A172 (cell line): Measurements from ENCODE around the gene MGMT. TPM values are rescaled to one million over a fixed set of nuclear protein-coding genes. Genes with fewer than 3 reads are reported as not detected.

Experiments
- DNase-seq: peaks from one replicate; pipeline ENCODE4 v3.0.0-alpha.2; 2015; ENCODE audit warnings: low spot score
- total RNA-seq: library from RNA; depleted of rRNA; stranded (reverse); fragments of >200 nt; shearing (Covaris generic); gene quantifications from 2 replicates; pipeline ENCODE4 v1.2.3, GENCODE V29; 2014

Gene MGMT
- total RNA-seq, 1 experiment from 2014 or later: not detected

GRCh38 chr10:129653428-129653827 is 186.4 kb downstream of the MGMT start:
- no peak for DNase-seq

- no peak for DNase-seq
Measured at GRCh38 chr10:129653861-129654260, 186.8 kb downstream of the MGMT start.

- DNase-seq: no peak
Measured at GRCh38 chr10:129654461-129654860, 187.4 kb downstream of the MGMT start.

GRCh38 chr10:129655007-129655678 is 188.1 kb downstream of the MGMT start:
- DNase-seq: no peak

GRCh38 chr10:129655679-129656031 is 188.6 kb downstream of the MGMT start:
- DNase-seq: no peak

GRCh38 chr10:129656642-129657041 is 189.6 kb downstream of the MGMT start:
- no peak for DNase-seq

- no peak for DNase-seq
Measured at GRCh38 chr10:129657297-129658017, 190.4 kb downstream of the MGMT start.

GRCh38 chr10:129658376-129659072 is 191.5 kb downstream of the MGMT start:
- no peak for DNase-seq

- DNase-seq: no peak
Measured at GRCh38 chr10:129659508-129660268, 192.6 kb downstream of the MGMT start.

- no peak for DNase-seq
Measured at GRCh38 chr10:129660569-129660968, 193.5 kb downstream of the MGMT start.

- no peak for DNase-seq
Measured at GRCh38 chr10:129662426-129662825, 195.4 kb downstream of the MGMT start.

- DNase-seq: no peak
Measured at GRCh38 chr10:129670124-129670523, 203.1 kb downstream of the MGMT start.

- DNase-seq: no peak
Measured at GRCh38 chr10:129673292-129673691, 206.3 kb downstream of the MGMT start.

GRCh38 chr10:129675027-129675769 is 208.2 kb downstream of the MGMT start:
- no peak for DNase-seq

GRCh38 chr10:129676014-129676413 is 209.0 kb downstream of the MGMT start:
- no peak for DNase-seq

- DNase-seq: no peak
Measured at GRCh38 chr10:129677377-129677927, 210.4 kb downstream of the MGMT start.

- no peak for DNase-seq
Measured at GRCh38 chr10:129678186-129678585, 211.1 kb downstream of the MGMT start.

GRCh38 chr10:129679207-129679606 is 212.2 kb downstream of the MGMT start:
- DNase-seq: no peak

GRCh38 chr10:129680661-129681344 is 213.8 kb downstream of the MGMT start:
- DNase-seq: no peak

- no peak for DNase-seq
Measured at GRCh38 chr10:129681856-129682255, 214.8 kb downstream of the MGMT start.

- DNase-seq: no peak
Measured at GRCh38 chr10:129683519-129683918, 216.5 kb downstream of the MGMT start.
